IPS DF 6.9 (cell line): Measurements from ENCODE around the gene STK26.
"Not testable (repeated sequence)": the region's sequence is repeated elsewhere in the genome, so short reads cannot be mapped to it uniquely, and the experiment has no call there.

Experiments
- DNase-seq: peaks from one replicate; pipeline ENCODE4 v3.0.0-alpha.2; 2013; ENCODE audit warnings: low read depth, low spot score
- H3K27ac ChIP-seq: one replicate; pipeline ENCODE4 v1.5.1; 2013; ENCODE audit warnings: low read length, control low read depth
- H3K27me3 ChIP-seq: 2 replicates; pipeline ENCODE4 v1.6.1; 2013; ENCODE audit warnings: mild to moderate bottlenecking, low read length; ENCODE audit not compliant: control insufficient read depth, insufficient read depth
- H3K36me3 ChIP-seq: 2 replicates; pipeline ENCODE4 v1.6.1; 2013; ENCODE audit warnings: low read length; ENCODE audit not compliant: control insufficient read depth, insufficient read depth
- H3K4me1 ChIP-seq: 2 replicates; pipeline ENCODE4 v1.6.1; 2013; ENCODE audit warnings: low read length; ENCODE audit not compliant: control insufficient read depth, insufficient read depth
- H3K4me3 ChIP-seq: 2 replicates; pipeline ENCODE4 v1.5.1; 2013; ENCODE audit warnings: mild to moderate bottlenecking, low read length
- H3K9me3 ChIP-seq: 2 replicates; pipeline ENCODE4 v1.6.1; 2013; ENCODE audit warnings: low read length, inconsistent platforms; ENCODE audit not compliant: control insufficient read depth, insufficient read depth
- WGBS: extraction: QIAGEN DNeasy Blood & Tissue Kit; methylation state at CpG from one replicate; pipeline ENCODE4 v1.1.7; 2013; ENCODE audit warnings: mixed read lengths, missing lambda C conversion rate; ENCODE audit not compliant: insufficient read length, insufficient coverage; 5-methylcytosine and 5-hydroxymethylcytosine counted together

STK26 gene

GRCh38 chrX:132037479-132037993, 14.4 kb downstream of the STK26 start:
- DNase-seq = no peak
- no peak overlapping the region for H3K27ac ChIP-seq
- no peaks in the 10 kb centered on the region for H3K27me3 ChIP-seq
- no peaks in the 10 kb centered on the region for H3K9me3 ChIP-seq
- H3K4me3 ChIP-seq = no peak overlapping the region
- H3K4me1 ChIP-seq = no peaks in the 10 kb centered on the region
- H3K36me3 ChIP-seq = no peaks in the 10 kb centered on the region
- no CpG with 5 or more reads among the region's 5 CpGs for WGBS

GRCh38 chrX:132040066-132040465, 17.0 kb downstream of the STK26 start:
- WGBS = no CpG with 5 or more reads among the region's 2 CpGs
- H3K27me3 ChIP-seq = no peaks in the 10 kb centered on the region
- no peaks in the 10 kb centered on the region; the same call in 1 of the 2 replicates for H3K4me1 ChIP-seq

GRCh38 chrX:132041015-132041414, 17.9 kb downstream of the STK26 start:
- no peak for DNase-seq
- no peak overlapping the region for H3K27ac ChIP-seq
- no peaks in the 10 kb centered on the region for H3K27me3 ChIP-seq
- H3K4me1 ChIP-seq = peaks cover 1% of the 10 kb centered on the region; the same call in 1 of the 2 replicates
- H3K36me3 ChIP-seq = no peaks in the 10 kb centered on the region
- no peaks in the 10 kb centered on the region for H3K9me3 ChIP-seq
- WGBS = no CpG with 5 or more reads among the region's 4 CpGs
- H3K4me3 ChIP-seq = no peak overlapping the region

More at GRCh38 chrX:132040066-132040465, 17.0 kb downstream of the STK26 start:
- H3K4me3 ChIP-seq = no peak overlapping the region
- DNase-seq = no peak
- H3K36me3 ChIP-seq = no peaks in the 10 kb centered on the region
- no peak overlapping the region for H3K27ac ChIP-seq
- no peaks in the 10 kb centered on the region for H3K9me3 ChIP-seq

- H3K4me3 ChIP-seq = no peak overlapping the region
- DNase-seq = no peak
- no peaks in the 10 kb centered on the region for H3K9me3 ChIP-seq
- WGBS = no CpG with 5 or more reads among the region's 2 CpGs
- no peaks in the 10 kb centered on the region for H3K36me3 ChIP-seq
- H3K27ac ChIP-seq = no peak overlapping the region
- peaks cover 1% of the 10 kb centered on the region; the same call in 1 of the 2 replicates for H3K4me1 ChIP-seq
- no peaks in the 10 kb centered on the region for H3K27me3 ChIP-seq
These were observed 20.9 kb downstream of the STK26 start for GRCh38 chrX:132043977-132044376.

DNA sequence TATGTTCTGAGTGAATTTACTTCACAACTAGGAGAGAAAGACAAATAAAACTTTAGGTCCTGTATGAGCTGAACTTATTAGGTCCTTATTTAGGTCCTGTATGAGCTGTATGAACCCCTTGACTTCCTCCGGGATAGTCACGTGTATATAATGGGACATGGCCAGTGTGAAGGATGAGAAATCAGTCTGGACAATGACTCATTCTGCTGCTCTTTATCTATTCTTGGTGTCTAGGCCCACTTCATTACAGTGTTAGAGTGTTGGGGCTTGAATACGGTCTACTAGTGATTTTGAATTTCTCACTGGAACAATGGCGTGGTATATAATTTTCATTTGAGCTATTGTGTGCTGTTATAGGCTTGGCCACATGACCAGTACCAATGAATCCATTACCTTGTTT, 21.9 kb downstream of the STK26 start:
- WGBS = no CpG with 5 or more reads among the region's 4 CpGs
- Histone ChIP-seq H3K4me3 (no peak overlapping the region), H3K36me3 (no peaks in the 10 kb centered on the region), H3K27me3 (no peaks in the 10 kb centered on the region), H3K9me3 (no peaks in the 10 kb centered on the region), H3K4me1 (peaks cover 1% of the 10 kb centered on the region; the same call in 1 of the 2 replicates), H3K27ac (no peak overlapping the region)
- DNase-seq = no peak

DNA sequence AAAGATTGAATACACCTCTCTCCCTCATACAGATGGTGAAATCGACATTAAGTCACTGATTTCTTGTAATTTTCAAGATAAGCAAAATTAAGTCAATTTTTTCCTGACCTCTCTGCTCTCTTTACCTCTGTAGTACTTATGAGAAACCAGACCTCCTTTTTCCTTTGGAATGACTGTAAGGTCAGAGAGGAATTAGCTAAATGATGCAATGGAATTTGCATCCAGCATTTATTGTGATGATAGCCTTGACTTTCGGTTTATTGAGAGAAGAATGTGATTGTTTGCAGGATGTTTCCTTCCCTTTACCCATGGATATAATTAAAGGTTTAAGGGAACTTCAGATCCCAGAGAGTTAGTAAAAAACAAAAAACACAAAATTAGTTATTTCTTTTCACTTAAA, 22.4 kb downstream of the STK26 start:
- Histone ChIP-seq H3K27ac (no peak overlapping the region), H3K9me3 (no peaks in the 10 kb centered on the region), H3K27me3 (no peaks in the 10 kb centered on the region), H3K4me3 (no peak overlapping the region), H3K36me3 (no peaks in the 10 kb centered on the region), H3K4me1 (peaks cover 1% of the 10 kb centered on the region; the same call in 1 of the 2 replicates)
- no CpG with 5 or more reads among the region's 2 CpGs for WGBS
- DNase-seq = no peak

DNA sequence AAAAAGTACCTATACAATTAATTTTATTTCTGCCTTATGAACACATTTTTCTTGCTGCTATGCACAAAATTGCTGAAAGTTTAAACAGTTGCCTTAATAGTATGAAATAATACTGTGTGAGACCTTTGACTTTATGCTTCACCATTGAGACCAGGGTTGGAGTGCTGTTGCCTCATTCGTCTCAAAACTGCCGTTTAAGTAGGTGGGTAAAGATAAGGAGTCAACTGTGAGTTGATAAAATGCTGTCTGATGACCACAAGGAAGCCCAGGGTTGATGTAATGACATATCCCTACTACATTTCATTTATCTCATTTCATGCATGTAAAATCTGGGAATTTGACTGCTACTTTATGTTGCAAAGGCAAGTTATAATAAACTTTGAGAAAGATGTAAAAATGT, 23.4 kb downstream of the STK26 start:
- no peak overlapping the region for H3K4me3 ChIP-seq
- peaks cover 1% of the 10 kb centered on the region; the same call in 1 of the 2 replicates for H3K4me1 ChIP-seq
- no peaks in the 10 kb centered on the region for H3K36me3 ChIP-seq
- no peak for DNase-seq
- WGBS = no CpG with 5 or more reads among the region's 2 CpGs
- H3K9me3 ChIP-seq = no peaks in the 10 kb centered on the region
- no peaks in the 10 kb centered on the region for H3K27me3 ChIP-seq
- H3K27ac ChIP-seq = no peak overlapping the region

DNA sequence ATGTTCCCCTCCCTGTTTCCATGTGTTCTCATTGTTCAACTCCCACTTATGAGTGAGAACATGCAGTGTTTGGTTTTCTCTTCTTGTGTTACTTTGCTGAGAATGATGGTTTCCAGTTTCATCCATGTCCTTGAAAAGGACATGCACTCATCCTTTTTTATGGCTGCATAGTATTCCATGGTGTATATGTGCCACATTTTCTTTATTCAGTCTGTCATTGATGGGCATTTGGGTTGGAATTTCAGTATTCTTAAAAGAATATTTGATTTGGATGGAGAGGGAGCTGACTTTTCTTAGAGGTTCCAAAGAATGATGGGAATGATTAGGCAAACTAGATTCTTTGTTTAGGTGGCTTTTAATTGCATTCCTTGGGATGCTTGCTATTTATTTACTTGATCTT, 28.7 kb downstream of the STK26 start:
- H3K27me3 ChIP-seq, H3K4me3 ChIP-seq, H3K27ac ChIP-seq, H3K36me3 ChIP-seq, H3K4me1 ChIP-seq, H3K9me3 ChIP-seq, DNase-seq: not testable (repeated sequence)

DNA sequence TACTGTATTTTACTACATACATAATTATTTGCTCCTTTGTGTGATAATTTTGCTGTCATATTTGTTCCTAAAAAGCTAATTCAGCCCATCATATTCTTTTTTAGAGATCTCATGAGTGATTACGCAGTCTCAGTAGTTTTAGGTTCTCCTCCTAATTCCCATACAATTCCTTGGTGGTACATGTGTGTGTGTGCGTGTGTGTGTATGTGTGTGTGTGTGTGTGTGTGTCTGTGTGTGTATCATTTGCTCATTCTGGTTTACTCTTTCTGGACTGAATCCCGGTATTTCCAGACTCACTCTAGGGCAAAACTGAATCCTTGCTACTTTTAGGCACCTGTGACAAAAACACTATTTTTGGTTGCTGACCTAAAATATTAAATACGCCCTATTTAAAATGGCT, 34.9 kb downstream of the STK26 start:
- WGBS = no CpG with 5 or more reads among the region's 4 CpGs
- no peaks in the 10 kb centered on the region; the same call in 1 of the 2 replicates for H3K36me3 ChIP-seq
- H3K27me3 ChIP-seq = no peaks in the 10 kb centered on the region
- DNase-seq = no peak
- H3K4me1 ChIP-seq = no peaks in the 10 kb centered on the region
- no peaks in the 10 kb centered on the region for H3K9me3 ChIP-seq
- H3K4me3 ChIP-seq = no peak overlapping the region
- H3K27ac ChIP-seq = no peak overlapping the region

GRCh38 chrX:132058975-132059374, 35.9 kb downstream of the STK26 start:
- no peaks in the 10 kb centered on the region for H3K9me3 ChIP-seq
- no peaks in the 10 kb centered on the region for H3K4me1 ChIP-seq
- no CpG with 5 or more reads among the region's 2 CpGs for WGBS
- no peaks in the 10 kb centered on the region; the same call in 1 of the 2 replicates for H3K36me3 ChIP-seq
- H3K27ac ChIP-seq = no peak overlapping the region
- H3K27me3 ChIP-seq = no peaks in the 10 kb centered on the region
- H3K4me3 ChIP-seq = no peak overlapping the region
- DNase-seq = no peak

- DNase-seq = no peak
- Histone ChIP-seq H3K27ac (no peak overlapping the region), H3K36me3 (no peaks in the 10 kb centered on the region; the same call in 1 of the 2 replicates), H3K4me1 (no peaks in the 10 kb centered on the region), H3K9me3 (no peaks in the 10 kb centered on the region), H3K27me3 (no peaks in the 10 kb centered on the region), H3K4me3 (no peak overlapping the region)
- no CpG with 5 or more reads among the region's 2 CpGs for WGBS
These were observed 37.0 kb downstream of the STK26 start for GRCh38 chrX:132059973-132060540.
